GM10847 (cell line): ENCODE data around the gene CDK5.

Experiments
- POLR2A ChIP-seq: IDR thresholded peaks from 2 replicates; pipeline ENCODE4 v1.6.1; 2011; ENCODE audit not compliant: insufficient read length; ENCODE audit errors: extremely low read depth

The CDK5 gene

GRCh38 chr7:151011097-151011409 lies 46.6 kb downstream of the CDK5 start:
- TF ChIP-seq POLR2A: no peak

- no peak for TF ChIP-seq POLR2A
These were observed 47.2 kb downstream of the CDK5 start for GRCh38 chr7:151010307-151011096.

GRCh38 chr7:151010037-151010306 lies 47.7 kb downstream of the CDK5 start:
- TF ChIP-seq POLR2A: no peak

- no peak for TF ChIP-seq POLR2A
These were observed 48.2 kb downstream of the CDK5 start for GRCh38 chr7:151009327-151010036.

GRCh38 chr7:151008511-151009323 lies 49.0 kb downstream of the CDK5 start:
- no peak for TF ChIP-seq POLR2A

- TF ChIP-seq POLR2A: no peak
These were observed 49.6 kb downstream of the CDK5 start for GRCh38 chr7:151008143-151008510.

- TF ChIP-seq POLR2A: no peak
These were observed 50.2 kb downstream of the CDK5 start for GRCh38 chr7:151007469-151007898.

- no peak for TF ChIP-seq POLR2A
These were observed 51.0 kb downstream of the CDK5 start for GRCh38 chr7:151006590-151007300.

- no peak for TF ChIP-seq POLR2A
These were observed 52.1 kb downstream of the CDK5 start for GRCh38 chr7:151005566-151005965.
